Prostate gland (tissue), 2 donors: ENCODE measurements around the gene SLC13A2.

ENCODE experiments used
- POLR2A ChIP-seq: fragments of 450-650 bp; IDR thresholded peaks from one replicate; pipeline ENCODE4 v1.6.1; 2016; ENCODE audit warnings: antibody characterized with exemption, mild to moderate bottlenecking
- POLR2AphosphoS5 ChIP-seq: sonication (generic); formaldehyde crosslinking; IDR thresholded peaks from one replicate; pipeline ENCODE4 v1.6.1; 2017; ENCODE audit warnings: antibody characterized with exemption
- TF ChIP-seq, protein P1 (sequence below), 4 experiments: fragments of 200-600 bp in 2 of 4; fragments of 450-650 bp in 2 of 4; sonication (generic) in 2 of 4; IDR thresholded peaks; 1 replicate in 3 of 4; 2 replicates in 1 of 4; pipeline ENCODE4 v1.5.1; 2016 to 2019; ENCODE audit warnings: antibody characterized with exemption in 4 of 4, mild to moderate bottlenecking in 2 of 4, moderate library complexity in 2 of 4

DNA sequence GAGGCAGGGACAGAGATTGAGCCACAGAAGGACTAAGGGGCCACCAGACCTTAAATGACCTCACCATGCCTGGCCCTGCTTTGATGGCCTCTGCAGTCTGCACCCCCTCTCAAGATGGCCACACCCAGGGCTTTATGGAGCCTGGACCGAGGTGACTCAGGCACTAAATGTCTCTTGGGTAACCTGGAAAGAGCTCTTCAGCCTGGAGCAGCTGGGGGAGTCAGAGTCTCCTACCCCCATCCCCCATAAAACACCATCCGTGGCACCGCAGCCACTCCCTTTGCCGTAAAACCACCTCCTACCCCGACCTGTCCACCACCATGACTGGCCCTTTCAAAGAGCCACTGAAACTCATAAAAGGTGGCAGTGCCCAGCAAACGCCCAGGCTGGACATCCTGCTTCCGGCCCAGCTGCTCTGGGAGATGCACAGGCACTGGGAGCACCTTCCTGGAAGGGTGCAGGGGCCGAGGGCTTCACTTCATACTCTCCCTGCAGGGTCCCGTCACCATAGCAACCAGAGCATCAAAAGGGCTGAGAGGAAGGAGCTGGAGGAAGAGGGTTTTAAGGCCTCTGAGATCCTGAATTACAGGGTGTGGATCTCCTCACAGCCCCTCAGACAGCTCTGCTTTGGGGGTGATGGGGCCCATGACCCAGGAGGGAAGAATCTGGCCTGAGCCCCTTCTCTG, 55.0 kb downstream of the SLC13A2 start:
- TF ChIP-seq POLR2A (no peak), POLR2AphosphoS5 (no peak)
- TF ChIP-seq, protein P1, sequence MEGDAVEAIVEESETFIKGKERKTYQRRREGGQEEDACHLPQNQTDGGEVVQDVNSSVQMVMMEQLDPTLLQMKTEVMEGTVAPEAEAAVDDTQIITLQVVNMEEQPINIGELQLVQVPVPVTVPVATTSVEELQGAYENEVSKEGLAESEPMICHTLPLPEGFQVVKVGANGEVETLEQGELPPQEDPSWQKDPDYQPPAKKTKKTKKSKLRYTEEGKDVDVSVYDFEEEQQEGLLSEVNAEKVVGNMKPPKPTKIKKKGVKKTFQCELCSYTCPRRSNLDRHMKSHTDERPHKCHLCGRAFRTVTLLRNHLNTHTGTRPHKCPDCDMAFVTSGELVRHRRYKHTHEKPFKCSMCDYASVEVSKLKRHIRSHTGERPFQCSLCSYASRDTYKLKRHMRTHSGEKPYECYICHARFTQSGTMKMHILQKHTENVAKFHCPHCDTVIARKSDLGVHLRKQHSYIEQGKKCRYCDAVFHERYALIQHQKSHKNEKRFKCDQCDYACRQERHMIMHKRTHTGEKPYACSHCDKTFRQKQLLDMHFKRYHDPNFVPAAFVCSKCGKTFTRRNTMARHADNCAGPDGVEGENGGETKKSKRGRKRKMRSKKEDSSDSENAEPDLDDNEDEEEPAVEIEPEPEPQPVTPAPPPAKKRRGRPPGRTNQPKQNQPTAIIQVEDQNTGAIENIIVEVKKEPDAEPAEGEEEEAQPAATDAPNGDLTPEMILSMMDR (IDR thresholded peaks at IDR 0.05) = no peak
